ENCODE measurements around the gene COPS3. TPM values are rescaled to one million over a fixed set of nuclear protein-coding genes. Genes with fewer than 3 reads are reported as not detected.

The COPS3 gene
- total and polyA plus RNA-seq, 7 donors, result 99.8 to 164 (median 140) TPM

DNA sequence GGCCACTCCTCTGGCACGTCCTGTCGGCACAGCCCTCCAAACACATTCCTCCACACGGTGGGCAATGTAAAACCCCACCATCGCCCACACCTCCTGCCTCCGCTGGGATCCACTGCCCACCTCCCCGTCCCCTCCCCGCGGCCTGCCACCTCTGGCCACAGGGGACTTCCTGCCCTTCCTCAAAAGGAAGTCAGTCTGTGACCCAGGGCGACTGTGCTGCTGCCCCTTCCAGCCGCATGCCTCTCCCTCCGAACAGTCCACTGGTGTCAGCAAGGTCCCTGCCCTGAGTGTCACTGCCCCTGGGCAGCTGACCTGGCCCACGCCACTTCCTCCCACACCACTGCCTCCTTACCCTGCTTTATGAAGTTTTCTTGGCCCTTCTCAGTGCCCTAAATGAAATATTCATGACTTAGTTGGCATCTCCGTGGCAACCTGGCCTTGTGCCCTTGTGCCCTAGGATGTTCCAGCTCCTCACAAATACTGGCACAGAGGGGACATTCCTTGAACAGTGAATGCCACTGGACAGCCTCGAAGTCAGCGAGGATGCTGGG is 76.9 kb downstream of the COPS3 start:
- intact Hi-C loops (cut with DNase I), result no loop called here
- peak in 1 of 2 donors; percentile 82 for DNase-seq
- peaks cover 0 to 14% of the 10 kb centered on the region in 2 donors for H3K36me3 ChIP-seq (ENCODE audit: insufficient read depth in 1 of 2, low read depth in 1 of 2)
- 25 to 52% (median 27%) methylated on average over 15 of the region's 15 CpGs for WGBS, 3 donors
- no peak overlapping the region for H3K4me3 ChIP-seq
- TF ChIP-seq, protein P1, sequence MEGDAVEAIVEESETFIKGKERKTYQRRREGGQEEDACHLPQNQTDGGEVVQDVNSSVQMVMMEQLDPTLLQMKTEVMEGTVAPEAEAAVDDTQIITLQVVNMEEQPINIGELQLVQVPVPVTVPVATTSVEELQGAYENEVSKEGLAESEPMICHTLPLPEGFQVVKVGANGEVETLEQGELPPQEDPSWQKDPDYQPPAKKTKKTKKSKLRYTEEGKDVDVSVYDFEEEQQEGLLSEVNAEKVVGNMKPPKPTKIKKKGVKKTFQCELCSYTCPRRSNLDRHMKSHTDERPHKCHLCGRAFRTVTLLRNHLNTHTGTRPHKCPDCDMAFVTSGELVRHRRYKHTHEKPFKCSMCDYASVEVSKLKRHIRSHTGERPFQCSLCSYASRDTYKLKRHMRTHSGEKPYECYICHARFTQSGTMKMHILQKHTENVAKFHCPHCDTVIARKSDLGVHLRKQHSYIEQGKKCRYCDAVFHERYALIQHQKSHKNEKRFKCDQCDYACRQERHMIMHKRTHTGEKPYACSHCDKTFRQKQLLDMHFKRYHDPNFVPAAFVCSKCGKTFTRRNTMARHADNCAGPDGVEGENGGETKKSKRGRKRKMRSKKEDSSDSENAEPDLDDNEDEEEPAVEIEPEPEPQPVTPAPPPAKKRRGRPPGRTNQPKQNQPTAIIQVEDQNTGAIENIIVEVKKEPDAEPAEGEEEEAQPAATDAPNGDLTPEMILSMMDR (IDR thresholded peaks at IDR 0.05), result no peak
- no peaks in the 10 kb centered on the region for H3K27me3 ChIP-seq (ENCODE audit: insufficient read depth in 3 of 3, low read length in 2 of 3)
- H3K27ac ChIP-seq, result peak overlapping the region; percentile 13
- H3K9me3 ChIP-seq, result no peaks in the 10 kb centered on the region
- H3K4me1 ChIP-seq, result peaks cover 25% of the 10 kb centered on the region
- peak in 2 of 4 donors; percentile 10 to 29 for ATAC-seq

DNA sequence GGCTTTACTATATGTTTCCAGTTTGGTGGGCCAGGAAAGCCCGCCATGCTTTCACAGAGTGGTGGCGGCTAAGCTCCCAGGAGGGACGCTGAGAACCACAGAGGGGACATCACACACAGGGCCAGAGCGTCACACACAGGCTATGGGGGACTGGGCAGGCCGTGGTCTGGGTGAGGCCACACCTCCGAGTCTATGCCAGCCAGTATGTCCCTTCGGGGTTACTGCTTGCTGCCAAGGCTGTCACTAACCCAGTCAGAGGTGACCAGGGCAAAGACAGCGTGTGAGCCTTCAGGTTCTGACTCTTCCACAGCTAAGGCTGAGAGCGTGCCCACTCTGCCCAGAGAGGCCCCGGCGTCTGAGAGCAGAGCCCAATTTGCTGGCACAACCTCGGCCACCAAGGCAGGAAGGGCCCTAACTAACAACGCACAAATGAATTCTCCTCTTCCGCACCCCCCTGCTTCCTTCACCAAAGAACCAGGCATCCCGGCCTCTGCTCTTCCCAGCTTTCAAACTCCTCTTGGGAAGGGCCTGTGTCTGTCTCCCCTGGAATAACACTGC is 77.8 kb downstream of the COPS3 start:
- WGBS, 3 donors, result 81 to 91% (median 85%) methylated on average over 15 of the region's 15 CpGs
- H3K27ac ChIP-seq, result no peak overlapping the region

DNA sequence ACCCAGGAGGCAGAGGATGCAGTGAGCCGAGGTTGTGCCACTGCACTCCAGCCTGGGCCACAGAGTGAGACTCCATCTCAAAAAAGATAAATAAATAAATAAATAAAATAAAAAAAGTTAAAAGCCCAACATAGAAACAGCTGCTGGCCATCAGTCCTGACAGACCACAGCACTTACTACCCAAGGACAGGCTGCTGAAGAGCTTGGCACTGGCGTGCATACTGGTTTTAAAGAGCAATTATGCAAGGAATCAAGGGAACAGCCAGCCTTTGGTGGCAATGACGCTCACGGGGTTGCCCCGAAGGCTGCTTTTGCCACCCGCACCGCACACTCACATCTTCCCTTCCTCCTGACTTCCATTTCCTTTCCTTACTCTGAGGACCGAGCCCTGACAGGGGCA is 79.1 kb downstream of the COPS3 start:
- Histone ChIP-seq H3K27ac (no peak overlapping the region), H3K4me1 (peaks cover 25% of the 10 kb centered on the region), H3K4me3 (no peak overlapping the region), H3K9me3 (no peaks in the 10 kb centered on the region), H3K27me3 (ENCODE audit: insufficient read depth in 3 of 3, low read length in 2 of 3) (no peaks in the 10 kb centered on the region), H3K36me3 (ENCODE audit: insufficient read depth in 1 of 2, low read depth in 1 of 2) (peaks cover 0 to 14% of the 10 kb centered on the region in 2 donors)
- TF ChIP-seq, protein P1 (IDR thresholded peaks at IDR 0.05), result no peak
- intact Hi-C loops (cut with DNase I), result no loop called here
- WGBS, 3 donors, result 66 to 86% (median 71%) methylated on average over 8 of the region's 8 CpGs
- ATAC-seq, result no peak
- DNase-seq, result no peak

More for the DNA sequence above, 77.8 kb downstream of the COPS3 start:
- peaks cover 25% of the 10 kb centered on the region for H3K4me1 ChIP-seq
- H3K27me3 ChIP-seq (ENCODE audit: insufficient read depth in 3 of 3, low read length in 2 of 3), result no peaks in the 10 kb centered on the region
- no peak for ATAC-seq
- no peak for DNase-seq
- no peak overlapping the region for H3K4me3 ChIP-seq
- H3K9me3 ChIP-seq, result no peaks in the 10 kb centered on the region
- intact Hi-C loops (cut with DNase I), result no loop called here
- peaks cover 0 to 14% of the 10 kb centered on the region in 2 donors for H3K36me3 ChIP-seq (ENCODE audit: insufficient read depth in 1 of 2, low read depth in 1 of 2)
- TF ChIP-seq, protein P1 (IDR thresholded peaks at IDR 0.05), result no peak

DNA sequence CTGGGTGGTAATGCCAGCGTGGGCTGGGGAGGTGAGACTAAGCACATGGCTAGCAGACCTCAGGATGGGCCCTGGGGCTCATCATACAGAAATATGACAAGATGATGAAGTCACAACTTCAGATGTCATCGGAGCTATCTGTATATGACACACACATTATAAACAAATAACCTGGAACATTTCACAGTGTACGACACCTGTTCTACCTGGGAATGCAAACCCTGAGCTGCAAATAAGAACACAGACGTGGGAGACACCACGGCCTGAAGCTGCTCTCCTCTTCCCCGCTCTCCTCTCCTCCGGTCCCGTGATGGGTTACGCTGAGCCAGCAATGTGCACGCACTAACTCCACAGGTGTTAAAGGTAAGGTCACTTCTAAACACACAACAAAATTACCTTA is 79.8 kb downstream of the COPS3 start:
- intact Hi-C loops (cut with DNase I), result no loop called here
- DNase-seq, result no peak
- Histone ChIP-seq H3K4me3 (no peak overlapping the region), H3K27ac (no peak overlapping the region), H3K9me3 (no peaks in the 10 kb centered on the region), H3K4me1 (peaks cover 25% of the 10 kb centered on the region), H3K36me3 (ENCODE audit: insufficient read depth in 1 of 2, low read depth in 1 of 2) (peaks cover 0 to 14% of the 10 kb centered on the region in 2 donors), H3K27me3 (ENCODE audit: insufficient read depth in 3 of 3, low read length in 2 of 3) (no peaks in the 10 kb centered on the region)
- TF ChIP-seq, protein P1 (IDR thresholded peaks at IDR 0.05), result no peak
- WGBS, 3 donors, result 84 to 90% (median 86%) methylated on average over 10 of the region's 10 CpGs
- no peak for ATAC-seq

DNA sequence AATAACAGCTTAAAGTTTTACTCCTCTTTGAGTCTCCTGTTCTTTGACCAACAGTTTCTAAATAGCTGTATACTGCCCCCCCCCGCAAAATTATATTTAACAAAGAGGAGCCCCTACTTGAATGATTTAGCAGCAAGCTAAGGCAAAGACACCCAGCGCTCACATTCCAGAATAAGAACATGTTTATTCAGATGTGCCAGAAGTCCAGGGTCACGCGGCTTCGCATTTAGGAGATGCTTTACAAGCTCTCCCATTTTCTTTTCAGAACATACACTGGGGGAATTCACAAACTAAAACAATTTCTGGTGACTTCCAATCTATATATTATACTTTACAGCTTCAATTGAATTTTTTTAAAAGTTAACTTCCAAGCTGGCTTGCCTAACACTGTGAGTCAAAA is 80.2 kb downstream of the COPS3 start:
- TF ChIP-seq, protein P1 (IDR thresholded peaks at IDR 0.05), result no peak
- Histone ChIP-seq H3K27ac (no peak overlapping the region), H3K4me3 (no peak overlapping the region), H3K36me3 (ENCODE audit: insufficient read depth in 1 of 2, low read depth in 1 of 2) (peaks cover 0 to 14% of the 10 kb centered on the region in 2 donors), H3K9me3 (no peaks in the 10 kb centered on the region), H3K4me1 (peaks cover 21% of the 10 kb centered on the region), H3K27me3 (ENCODE audit: insufficient read depth in 3 of 3, low read length in 2 of 3) (no peaks in the 10 kb centered on the region)
- WGBS, 3 donors, result 59 to 73% (median 68%) methylated on average over 5 of the region's 5 CpGs
- no peak for DNase-seq
- intact Hi-C loops (cut with DNase I), result no loop called here
- no peak for ATAC-seq

All from psoas muscle (tissue), 8 donors.